ENCODE data around the gene CXCR6.

Gene CXCR6

DNA sequence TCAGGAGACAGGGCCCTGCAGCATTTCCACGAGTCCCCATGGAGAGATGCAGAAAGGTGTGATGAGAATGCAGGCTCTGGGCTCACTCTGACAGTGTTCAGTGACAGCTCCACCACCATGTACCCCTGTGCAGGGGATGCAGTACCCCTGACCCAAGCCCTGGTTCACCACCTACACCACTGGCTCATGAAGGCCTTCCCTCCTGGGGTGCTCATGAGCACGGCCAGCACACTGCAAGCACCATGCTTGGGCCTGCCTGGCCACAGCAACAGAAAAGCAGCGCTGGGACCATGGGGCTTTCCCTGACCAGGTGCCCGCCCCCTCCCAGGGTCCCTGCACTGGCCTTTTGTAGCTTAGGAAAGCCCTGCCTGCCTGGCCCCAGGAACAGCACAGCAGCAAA, 6.2 kb downstream of the CXCR6 start:
- no peak for FAIRE-seq

- FAIRE-seq, result no peak
Measured at GRCh38 chr3:45950131-45950530, 6.9 kb downstream of the CXCR6 start.

- no peak for FAIRE-seq
Measured at GRCh38 chr3:45950686-45951600, 7.7 kb downstream of the CXCR6 start.

DNA sequence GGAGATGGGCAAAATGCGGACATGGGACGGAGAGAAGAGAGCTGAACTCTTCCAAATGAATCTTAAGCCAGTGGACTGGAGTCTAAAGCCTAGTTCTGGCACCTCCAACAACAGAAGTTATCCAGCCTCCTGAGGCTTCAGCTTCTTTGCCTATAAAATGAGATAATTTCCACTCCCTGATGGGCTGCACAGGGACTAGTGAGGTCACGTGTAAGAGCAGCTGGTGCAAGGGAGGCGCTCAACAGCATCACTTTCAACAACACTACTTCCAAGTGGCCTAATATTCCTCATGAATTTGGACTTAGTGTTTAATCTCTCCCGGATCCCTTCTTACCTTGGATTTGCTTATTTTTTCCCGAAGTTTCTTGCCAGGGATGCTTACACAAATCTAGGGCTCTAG, 8.7 kb downstream of the CXCR6 start:
- no peak for FAIRE-seq

DNA sequence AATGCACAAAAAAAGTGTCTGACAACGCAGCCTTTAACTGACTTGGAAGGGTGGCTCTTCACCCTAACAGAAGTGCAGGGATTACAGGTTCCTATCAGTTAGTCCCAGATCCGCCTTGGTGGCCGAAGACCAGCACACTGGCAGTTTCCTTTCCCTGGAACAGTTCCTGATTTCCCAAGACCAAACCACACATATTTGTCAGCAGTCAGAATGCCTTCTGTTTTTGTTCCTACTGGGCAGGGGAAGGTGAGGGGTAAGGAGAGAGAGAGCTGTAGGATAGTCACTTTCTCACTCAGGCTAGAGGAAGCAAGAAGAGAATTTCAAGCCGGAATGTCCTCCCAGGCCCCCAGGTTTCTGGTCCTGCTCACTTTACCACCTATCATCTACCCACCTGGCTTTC, 9.2 kb downstream of the CXCR6 start:
- no peak for FAIRE-seq

DNA sequence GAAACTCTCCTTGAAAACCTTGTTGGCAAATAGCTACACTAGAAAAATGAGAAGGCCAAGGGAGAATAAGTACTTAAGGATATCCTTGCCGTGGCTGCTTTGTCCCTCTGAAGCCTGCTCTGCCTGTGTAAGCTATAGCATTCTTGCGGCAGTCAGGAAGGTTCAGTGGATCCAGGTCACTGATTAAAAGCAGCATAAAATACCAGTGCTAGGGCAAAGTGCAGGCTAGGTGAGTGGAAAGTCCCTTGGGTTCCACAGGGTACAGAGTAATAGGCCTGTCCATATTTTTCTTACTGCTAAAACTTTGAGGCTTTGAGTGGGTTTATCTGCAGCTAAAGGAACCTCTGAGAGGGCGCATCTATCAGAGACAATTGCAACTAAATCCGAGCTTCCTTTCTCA, 10.3 kb downstream of the CXCR6 start:
- no peak for FAIRE-seq

DNA sequence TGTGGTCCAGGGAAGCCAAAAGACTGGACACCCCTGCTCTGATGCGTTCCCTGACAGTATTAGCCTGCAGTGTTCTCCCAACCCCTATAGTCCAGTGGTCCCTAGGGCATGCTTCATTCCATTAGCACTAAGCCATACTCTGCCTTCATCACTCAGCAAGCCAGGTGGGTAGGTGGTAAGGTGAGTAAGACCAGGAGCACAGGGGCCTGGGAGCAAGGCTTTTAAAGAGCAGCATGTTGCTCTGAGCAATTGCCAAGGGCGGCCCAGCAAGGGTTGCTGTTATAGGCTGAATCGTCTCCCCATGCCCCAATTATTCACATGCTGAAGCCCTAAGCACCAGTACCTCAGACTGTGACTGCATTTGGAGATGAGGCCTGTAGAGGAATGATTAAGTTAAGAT, 11.0 kb downstream of the CXCR6 start:
- FAIRE-seq, result no peak

DNA sequence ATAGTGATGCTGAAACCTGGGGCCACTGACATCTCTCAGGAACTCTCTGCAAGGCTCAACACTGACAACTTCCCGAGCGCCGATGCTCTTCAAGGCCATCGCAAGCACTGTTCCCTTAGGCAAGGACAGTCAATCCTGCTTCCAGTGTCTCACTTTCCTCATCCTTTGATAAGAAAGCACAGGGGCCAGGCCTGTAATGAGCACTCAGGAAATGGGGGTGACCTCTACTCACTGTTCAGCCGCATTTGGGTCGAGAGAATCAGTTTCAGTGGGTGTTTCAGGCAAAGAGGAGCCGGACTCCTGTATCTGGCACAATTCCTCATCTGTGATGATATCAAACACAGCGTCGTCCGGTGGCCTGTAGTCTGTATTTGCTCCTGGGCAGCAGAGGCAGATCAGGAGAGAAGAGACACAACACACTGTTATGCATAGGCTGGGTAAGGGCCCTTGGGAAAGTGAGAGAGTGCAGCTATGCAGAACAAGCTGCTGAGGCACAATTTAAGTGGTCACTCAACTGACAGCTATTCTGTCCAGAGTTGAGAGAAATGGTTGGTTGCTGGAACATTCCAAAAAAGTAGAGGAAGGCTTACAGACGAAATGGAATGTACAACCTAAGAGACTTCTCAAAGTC, 11.9 kb downstream of the CXCR6 start:
- FAIRE-seq, result no peak

DNA sequence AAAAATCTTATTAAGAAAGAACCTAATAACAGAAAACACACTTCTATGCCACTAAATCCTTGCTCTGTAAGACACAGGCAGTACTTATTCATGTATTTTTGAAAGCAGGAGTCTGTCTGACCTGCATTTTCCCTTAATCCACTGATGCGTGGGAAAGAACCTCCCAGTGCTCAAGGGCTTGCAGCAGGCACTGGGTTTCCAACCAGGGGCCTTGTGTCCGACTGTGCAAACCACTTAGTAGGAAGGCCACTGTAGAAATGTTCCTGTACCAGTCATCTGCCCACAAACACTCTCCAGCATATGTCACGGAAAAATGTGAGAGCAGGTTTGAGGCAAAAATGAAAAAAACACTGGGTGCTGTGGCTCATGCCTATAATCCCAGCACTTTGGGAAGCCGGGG, 12.4 kb downstream of the CXCR6 start:
- no peak for FAIRE-seq

DNA sequence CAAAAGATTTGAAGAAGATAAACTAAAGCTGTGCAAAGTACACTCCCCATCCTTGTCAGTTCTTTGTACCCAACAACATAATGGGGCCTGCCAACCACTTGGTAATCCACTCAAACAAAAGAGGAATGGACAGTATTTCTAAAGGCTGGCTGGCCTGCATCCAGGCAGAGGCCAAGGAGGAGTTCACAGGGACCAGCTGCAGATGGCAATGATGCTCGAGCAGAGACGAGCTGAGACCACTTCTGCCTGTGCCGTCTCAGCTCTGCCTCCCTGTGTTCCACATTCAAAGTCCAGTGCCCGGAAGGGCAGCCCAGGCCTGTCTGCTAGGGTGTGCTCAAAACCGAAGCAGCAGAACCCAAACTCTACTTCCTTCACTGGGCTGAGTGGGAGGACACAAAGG, 14.3 kb downstream of the CXCR6 start:
- no peak for FAIRE-seq

- FAIRE-seq, result no peak
Measured at GRCh38 chr3:45958321-45958791, 15.1 kb downstream of the CXCR6 start.

- no peak for FAIRE-seq
Measured at GRCh38 chr3:45959201-45959600, 15.9 kb downstream of the CXCR6 start.

- FAIRE-seq, result no peak
Measured at GRCh38 chr3:45960289-45960688, 17.0 kb downstream of the CXCR6 start.

- no peak for FAIRE-seq
Measured at GRCh38 chr3:45962033-45962432, 18.8 kb downstream of the CXCR6 start.

DNA sequence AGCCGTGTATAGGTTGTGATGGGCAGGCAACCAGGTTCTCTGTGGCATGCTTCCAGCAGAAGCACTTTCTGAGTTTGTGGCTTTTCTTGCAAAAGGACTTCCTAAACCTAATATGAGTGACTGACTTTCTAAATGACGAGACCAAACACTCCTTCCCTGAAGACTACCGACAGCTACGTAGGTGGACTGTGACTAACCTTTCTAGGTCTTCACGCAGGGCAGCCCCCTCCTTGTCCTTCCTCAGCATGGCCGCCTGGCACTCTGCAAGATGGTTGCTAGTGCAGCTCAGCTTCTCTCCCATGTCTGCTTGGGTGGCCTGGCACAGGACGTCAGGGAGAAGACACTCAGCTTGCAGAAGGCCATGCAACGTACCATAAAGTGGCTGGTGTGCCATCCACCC, 20.9 kb downstream of the CXCR6 start:
- FAIRE-seq, result no peak

- FAIRE-seq, result no peak
Measured at GRCh38 chr3:45965253-45965652, 22.0 kb downstream of the CXCR6 start.

- FAIRE-seq, result no peak
Measured at GRCh38 chr3:45965653-45966052, 22.4 kb downstream of the CXCR6 start.

DNA sequence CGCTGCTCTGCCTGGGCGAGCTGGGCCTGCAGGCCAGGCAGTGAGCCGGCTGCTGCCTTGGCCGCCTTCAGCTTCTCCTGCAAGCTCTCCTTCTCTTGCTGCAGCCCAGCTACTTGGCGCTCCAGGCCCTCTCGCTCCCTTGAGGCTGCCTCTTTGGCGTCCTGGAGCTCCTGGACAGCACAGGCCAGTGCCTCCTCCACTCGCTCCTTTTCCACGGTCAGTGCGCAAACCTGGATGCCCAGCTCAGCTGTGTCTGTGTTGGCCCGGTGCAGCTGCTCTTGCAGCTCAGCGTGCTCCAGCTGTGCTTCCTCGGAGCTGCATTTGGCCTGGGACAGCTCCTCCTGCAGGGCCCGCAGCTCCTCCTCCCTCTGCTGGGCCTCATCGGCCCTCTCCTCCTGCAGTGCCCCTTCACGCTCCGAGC, 23.1 kb downstream of the CXCR6 start:
- FAIRE-seq, result no peak

- FAIRE-seq, result no peak
Measured at GRCh38 chr3:45966950-45967640, 23.8 kb downstream of the CXCR6 start.

GRCh38 chr3:45967724-45968123, 24.5 kb downstream of the CXCR6 start:
- FAIRE-seq, result no peak

GRCh38 chr3:45968149-45968548, 24.9 kb downstream of the CXCR6 start:
- FAIRE-seq, result no peak

- no peak for FAIRE-seq
Measured at GRCh38 chr3:45968706-45969105, 25.4 kb downstream of the CXCR6 start.

DNA sequence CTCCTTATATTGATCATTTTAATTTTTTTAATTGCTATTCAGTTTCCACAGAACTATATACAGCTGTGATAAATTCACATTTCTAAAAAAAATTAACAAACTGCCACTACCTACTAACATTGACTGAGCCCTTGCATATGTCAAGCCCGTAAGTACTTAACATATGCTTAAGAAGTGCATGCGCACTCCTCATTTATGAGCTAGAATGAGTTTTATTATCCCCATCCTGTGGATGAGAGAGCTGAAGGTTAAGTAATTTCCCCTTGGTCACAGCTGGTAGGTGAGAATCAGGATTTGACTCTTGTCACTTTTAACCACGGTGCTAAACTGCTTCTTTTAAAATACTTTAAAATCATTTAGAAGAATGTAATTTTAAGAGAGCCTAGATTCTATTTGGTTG, 25.9 kb downstream of the CXCR6 start:
- FAIRE-seq, result no peak

- FAIRE-seq, result no peak
Measured at GRCh38 chr3:45969953-45970352, 26.7 kb downstream of the CXCR6 start.

Measured in islet of Langerhans (tissue), 1 donor.